Islet of Langerhans (tissue), 1 donor: ENCODE measurements around the gene SNRNP200.

Experiments
- FAIRE-seq: peaks from one replicate; lab custom pipeline; 2011; peaks lifted over from hg19 to GRCh38; lab: Jason Lieb, UNC

The SNRNP200 gene

DNA sequence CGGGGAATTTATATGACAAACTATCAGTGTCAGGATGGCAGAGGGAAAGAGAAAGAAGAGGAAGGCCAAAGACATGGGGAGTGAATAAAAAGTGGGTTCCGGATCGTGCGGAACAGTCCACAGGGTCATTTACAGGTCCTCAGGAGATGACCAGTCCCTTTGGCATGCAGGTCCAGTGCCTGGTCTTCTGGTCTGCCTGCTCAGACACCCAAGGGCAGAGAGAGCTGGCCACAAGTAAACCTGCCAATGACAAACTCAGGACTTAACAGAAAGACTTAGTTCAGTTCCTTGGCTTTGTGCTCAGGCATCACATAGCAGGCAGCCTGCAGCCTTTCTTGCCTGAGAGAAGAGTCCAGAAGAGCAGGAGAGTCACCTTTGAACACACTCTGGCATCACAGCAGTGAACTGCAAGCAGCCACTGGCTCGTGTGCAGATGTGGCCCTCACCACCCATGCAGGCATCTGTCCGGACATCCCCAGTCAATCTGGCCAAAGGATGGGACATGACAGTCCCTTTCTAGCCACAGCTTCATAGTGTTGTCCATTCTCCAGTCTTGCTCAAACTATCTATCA, 53.5 kb downstream of the SNRNP200 start:
- FAIRE-seq: no peak

DNA sequence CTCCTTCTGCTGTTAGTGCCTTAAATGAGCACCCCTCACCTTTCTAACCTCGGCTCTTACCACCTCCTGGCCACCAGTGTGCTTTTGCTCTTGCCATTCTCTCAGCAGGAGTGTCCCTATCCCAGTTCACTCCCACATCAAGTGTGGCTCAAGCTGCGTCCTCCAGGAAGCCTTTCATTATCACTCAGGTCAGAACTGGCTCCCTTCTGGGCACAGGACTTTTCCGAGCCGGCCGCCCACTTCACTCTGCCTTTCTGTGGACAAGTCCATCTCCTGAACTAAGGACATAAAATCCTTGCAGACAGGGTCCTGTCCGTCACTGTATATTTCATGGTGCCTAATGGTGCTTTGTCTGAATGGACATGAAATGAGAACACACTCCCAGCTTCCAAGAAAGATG, 55.2 kb downstream of the SNRNP200 start:
- FAIRE-seq: no peak

DNA sequence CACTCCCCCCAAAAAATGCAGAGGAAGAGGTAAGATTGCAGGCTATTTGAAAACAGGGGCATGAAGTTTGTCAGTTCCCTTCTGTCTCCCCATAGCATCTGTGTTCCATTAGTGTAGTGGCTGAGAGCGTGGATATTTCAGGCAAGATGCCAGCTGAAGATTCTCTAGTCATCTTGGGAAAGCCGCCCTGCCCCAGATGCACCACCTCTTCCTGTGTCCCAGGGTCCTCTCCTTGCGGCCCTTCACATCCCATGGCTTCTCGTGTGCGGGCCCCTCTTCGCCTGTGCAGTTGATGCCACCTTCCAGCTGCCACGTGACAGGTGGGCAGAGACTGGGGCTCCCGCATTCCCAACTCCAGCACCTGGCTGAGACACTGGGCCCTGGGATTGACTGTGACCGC, 55.7 kb downstream of the SNRNP200 start:
- no peak for FAIRE-seq

DNA sequence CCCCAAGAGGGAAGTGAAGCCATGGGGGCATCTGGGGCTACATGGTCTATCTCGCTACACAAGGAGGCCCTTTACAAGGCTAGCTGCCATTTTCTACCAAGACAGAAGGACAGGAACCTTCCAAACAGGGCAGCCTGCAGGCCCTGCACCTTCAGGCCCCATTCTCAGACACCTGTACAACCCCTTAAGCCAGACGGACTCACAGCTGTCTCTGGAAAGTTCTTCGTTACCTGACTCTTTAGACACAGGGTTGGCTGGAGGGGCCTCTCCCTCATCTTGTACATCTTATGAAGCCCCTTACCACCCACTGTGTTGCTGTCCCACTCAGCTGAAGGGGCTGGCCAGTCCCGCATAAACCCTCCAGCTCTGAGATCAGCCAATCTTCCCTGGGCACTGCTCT, 56.7 kb downstream of the SNRNP200 start:
- no peak for FAIRE-seq

DNA sequence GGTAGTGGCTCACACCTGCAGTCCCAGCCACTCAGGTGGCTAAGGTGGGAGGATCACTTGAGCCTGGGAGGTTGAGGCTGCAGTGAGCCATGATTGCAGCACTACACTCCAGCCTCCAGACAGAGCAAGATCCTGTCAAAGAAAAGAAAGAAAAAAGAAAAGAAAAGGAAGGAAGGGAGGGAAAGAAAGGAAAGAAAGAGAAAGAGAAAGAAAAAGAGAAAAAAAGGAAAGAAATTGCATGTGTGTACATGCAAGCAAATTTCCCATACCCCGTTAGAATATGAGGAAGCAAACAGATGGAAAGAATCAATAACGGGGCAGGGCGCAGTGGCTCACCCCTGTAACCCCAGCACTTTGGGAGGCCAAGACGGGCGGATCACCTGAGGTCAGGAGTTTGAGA, 57.5 kb downstream of the SNRNP200 start:
- FAIRE-seq: no peak

DNA sequence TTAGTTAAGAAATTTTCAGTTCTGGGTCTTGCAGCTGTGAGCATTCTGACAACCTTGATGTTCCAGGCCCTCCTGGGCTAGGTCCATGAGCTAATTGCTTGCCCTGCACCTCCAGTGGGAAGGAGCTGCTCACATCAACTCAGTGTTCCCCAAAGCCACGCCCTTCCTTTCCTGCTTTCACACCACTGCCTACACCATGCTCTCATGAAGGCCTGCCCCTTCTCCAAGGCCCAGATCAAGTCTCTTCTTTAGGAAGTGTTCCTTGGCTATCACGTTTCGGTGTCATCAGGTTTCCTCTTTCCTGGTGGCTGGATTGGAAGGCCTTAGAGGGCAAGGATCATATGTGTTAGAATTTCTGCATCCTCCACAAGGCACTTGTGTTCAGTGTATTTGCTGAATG, 58.3 kb downstream of the SNRNP200 start:
- FAIRE-seq: no peak

DNA sequence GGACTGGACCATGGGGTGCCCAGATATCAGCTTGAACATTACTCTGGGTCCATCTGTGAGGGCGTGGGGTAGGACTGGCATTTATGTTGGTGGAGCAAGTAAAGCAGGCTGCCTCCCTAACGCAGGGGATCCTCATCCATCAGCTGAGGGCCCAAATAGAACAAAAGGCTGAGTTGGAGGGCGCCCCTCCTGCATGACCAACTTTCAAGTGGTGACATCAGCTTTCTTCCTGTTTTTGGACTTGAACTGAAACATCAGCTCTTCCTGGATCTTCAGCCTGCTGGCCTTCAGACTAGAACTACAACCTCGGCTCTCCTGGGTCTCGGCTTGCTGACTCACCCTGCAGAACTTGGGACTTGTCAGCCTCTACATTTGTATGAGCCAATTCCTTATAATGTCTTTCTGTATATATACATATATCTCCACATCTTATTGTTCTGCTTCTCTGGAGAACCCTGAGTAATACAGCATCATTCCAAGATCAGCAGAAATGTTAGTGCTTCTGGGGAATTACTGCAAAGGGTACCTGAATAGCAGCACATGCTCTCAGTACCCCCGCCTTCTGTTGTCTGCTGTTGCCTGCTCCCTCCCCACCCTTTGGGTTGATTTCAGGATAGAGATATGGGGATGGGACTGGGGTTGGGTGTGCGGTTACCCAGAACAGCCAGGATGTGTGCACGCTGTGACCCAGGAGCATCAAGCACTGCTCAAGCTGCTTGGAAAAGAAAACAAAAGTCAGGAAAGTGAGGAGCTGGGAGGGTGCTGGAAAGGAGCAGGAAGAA, 59.5 kb downstream of the SNRNP200 start:
- FAIRE-seq: no peak

DNA sequence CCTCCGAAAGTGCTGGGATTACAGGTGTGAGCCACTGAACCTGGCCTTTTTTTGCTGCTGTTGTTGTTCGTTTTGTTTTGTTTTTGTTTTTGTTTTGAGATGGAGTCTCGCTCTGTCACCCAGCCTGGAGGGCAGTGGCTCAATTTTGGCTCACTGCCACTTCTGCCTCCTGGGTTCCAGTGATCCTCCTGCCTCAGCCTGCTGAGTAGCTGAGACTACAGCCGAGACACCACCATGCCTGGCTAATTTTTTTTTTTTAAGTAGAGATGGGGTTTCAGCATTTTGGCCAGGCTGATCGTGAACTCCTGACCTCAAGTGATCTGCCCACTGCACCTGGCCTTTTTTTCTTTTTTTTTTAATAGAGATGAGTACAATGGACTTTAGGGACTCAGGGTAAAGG, 61.5 kb downstream of the SNRNP200 start:
- FAIRE-seq: no peak

DNA sequence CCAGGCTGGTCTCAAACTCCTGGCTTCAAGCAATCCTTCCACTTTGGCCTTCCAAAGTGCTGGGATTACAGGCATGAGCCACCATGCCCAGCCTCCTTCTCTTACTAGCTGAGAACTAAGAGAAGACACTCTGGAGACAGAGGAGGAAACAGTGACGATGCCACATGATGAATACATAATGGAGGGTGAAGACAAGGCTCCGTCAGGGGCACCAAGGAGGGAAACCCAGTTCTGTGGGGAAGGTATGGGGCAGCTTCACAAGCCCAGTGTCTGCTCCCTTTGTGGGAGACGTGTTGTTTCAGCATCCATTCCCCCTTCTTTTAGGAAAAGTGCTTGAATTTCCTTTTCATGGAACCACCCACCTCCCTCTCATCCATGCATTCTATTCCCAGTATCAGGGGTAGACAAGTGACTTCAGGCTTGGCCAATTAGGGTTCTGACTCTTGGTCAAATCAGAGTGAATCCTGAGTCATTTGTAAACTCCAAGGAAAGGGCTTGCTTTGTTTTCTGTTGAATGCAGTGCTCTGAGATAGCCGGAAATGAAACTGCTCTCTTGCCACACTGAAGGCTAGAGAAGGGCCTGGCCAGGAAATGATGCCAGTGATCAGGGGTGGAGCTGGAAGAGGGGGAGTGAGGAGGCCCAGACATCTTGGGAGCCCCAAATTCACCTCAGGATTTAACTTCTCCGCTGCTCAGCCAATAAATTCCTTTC, 63.3 kb downstream of the SNRNP200 start:
- FAIRE-seq: no peak

DNA sequence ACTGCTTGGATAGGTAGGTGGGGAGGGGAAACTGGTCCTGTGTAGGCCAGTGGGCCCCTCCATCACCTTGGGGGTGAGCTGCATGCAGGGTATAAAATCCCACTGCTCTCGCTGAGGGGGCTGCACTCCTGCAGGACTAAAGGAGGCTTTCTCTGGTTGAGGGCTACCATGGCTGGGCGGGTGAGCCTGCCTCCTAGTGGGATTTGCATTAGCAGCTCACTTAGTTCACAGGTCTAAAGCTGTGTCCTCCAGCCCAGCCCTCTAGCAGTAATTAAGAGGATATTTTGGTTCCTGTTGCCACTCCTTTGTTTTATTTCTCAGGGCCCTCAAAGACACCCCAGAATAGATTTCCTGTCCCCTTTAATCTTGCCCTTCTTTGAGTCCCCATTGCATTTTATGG, 64.1 kb downstream of the SNRNP200 start:
- FAIRE-seq: no peak

DNA sequence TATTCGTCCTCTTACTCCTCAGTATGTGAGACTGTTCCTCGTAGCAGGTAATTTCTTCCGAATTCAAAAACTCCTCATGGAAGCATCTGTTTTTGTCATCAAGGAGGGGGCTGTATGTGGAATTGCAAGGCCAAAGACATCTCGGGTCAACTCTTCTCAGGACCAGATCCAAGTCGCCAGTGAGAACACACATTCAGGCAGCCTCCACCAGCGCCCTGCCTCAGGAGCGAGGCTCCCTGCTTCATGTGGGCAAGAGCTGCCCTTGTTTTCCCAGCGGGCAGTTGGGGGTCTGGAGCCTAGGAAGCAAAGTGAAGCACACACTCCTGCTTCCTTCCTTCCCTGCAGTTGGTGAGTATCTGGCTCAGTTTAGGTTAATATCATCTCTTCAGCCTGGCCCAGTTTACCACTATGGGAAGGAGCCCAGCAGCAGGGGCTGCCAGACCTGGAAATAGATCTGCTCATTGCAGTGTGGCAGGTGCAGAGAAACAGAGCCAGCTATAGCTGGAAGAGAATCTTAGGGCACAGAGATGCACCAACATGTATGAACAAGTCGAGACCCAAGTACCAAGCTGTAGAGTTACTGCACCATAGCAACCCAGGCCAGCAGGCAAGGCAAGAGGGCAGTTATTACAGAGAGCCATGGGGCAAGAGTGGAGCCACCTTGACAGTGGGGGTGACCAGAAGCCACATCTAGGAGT, 64.9 kb downstream of the SNRNP200 start:
- no peak for FAIRE-seq

DNA sequence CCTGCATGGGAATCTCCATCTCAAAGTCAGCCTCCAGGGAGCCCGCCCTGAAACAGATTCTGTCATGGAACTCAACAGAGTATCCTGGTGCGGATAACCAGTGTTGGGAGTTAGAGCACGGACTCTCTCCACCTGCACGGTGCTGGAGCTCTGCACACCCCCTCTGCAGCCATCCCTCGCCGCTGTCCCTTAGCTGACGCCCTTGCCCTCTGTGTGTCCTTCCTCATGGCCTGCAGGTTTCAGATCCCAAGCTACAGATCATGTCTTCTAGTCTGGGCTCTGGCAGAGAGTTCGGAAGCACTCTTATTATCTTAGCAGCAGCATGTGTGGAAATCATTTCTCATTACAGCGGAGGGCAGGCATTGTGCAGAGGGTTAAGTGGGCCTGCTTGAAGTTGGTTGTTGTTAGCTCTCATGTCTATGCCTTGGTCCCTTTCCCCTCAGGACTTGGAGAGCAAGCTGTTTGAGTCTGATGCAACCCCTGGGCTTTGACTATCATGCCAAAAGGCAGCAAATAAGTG, 65.5 kb downstream of the SNRNP200 start:
- FAIRE-seq: no peak

DNA sequence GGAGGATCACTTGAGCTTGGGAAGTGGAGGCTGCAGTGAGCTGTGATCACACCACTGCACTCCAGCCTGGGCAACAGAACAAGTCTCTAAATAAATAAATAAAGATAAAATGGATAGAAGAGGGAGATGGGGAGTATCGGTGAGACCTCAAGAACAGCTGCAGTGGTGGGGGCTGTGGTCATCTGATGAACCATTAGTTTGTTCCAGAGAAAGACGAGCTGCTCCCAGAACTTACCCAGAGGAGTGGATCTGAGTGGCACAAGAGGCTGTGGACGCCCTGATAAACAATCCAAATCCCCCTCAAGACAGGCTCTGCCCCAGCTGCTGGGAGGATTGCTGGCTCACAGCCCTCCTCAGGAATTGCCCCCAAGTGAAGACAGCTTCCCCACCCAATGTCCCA, 66.3 kb downstream of the SNRNP200 start:
- FAIRE-seq: no peak

DNA sequence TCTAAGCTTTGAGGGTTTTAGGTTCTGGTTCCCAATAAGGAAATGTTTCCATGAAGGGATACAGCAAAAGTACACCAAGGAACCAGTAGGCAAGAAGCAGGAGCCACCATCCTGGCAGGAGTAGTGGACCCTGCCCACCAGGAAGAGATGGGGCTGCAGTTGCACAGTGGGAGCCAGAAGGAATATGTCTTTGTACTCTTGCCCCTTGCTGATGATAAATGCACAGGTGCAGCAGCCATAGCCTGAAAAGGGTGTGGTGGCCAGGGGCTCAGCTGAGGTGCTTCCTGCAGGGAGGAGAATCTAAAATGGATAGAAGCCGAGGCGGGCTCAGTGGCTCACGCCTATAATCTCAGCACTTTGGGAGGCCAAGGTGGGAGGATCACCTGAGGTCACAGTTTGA, 67.1 kb downstream of the SNRNP200 start:
- no peak for FAIRE-seq

DNA sequence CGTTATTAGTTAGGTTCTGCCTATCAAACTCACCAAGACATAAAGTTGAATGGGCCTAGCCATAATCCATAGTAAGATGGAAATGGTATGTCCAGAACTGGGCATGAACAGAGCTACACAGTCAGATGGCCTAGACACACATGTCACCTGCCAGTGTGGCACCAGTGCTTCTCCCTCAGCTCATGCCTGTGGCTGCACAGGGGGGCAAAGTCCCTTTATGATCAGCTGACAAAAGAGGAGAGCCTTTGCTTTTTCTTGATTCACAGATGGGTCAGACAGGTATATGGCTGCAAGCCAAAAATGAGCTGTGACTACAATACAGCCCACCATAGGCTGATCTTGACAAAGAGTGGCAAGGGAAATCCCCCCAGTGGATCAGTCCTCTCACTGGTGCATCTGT, 68.5 kb downstream of the SNRNP200 start:
- FAIRE-seq: no peak

DNA sequence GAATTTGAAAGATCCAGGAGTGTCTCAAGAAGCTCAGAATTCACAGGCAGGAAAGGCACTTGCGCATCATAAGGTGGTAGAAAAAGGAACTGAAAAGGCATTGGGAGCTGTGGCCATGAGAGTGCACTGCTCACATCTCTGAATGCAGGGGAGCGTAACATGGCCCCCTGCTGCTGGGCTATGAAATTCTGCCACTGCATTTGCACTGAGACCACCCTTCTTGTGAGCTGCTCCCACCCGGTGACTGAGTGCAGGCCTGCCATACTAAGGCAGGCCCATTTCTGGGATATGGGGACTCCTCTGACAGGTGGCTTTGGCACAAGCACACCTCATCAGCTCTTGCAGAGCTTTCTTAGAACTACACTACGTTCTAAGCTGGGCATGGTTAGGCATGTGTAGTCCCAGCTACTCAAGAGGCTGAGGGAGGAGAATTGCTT, 71.4 kb downstream of the SNRNP200 start:
- no peak for FAIRE-seq

DNA sequence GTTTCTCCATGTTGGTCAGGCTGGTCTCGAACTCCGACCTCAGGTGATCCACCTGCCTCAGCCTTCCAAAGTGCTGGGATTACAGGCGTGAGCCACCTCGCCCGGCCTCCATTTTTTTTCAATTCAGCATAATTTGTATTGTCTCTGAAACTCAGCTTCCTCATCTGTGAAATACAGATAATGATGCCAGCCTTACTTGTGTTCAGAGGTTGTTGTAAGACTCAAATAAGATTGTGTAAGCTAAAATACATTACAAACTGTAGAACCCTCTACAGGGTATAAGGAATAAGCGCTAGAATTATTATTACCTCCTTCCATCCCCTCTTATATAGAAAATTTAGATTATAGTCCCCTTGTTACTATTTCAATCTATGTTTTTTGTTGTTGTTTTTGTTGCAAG, 71.9 kb downstream of the SNRNP200 start:
- FAIRE-seq: no peak

DNA sequence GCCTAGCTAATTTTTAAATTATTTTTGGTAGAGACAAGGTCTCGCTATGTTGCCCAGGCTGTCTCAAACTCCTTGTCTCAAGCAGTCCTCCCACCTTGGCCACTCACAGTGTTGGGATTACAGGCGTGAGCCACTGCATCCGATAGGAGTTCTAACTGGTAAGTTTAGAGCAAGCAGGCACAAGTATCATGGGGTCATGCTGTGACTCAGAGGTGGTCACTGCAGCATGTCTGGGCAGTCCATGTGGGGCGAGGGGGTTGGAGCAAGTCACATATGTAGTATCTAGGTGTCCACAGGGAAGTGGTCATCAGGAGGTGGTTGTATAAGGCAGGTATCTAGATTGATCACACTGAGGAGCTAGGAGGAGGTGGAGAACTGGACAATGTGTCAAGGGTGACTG, 74.0 kb downstream of the SNRNP200 start:
- no peak for FAIRE-seq

DNA sequence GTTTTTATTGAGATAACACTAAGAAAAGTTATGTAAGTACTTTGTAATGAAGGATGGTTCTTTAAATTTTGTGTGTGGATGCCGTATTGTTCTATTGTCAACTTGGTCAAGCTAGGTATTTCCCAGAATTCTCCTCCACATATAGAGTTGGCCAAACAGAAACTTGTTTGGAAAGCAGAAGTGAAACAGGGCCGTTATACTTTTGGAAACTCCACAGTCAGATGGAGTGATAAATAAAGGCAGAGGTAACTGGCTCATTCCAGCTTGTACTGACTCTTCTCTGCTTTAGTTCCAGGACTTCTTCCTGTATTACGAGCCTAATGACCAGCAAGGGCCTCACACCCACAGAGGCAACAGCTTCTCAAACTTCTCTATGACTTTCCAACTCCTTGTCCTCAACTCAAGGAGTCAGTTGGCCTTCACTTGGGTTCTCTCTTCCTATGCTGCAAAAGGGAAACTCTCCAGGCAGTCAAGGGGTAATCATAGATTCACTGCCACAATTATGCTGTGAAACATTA, 80.3 kb downstream of the SNRNP200 start:
- FAIRE-seq: no peak
